HCT116 (cell line): ENCODE results near the gene SCNN1B.

ENCODE experiments used
- EZH2phosphoT487 ChIP-seq: fragments of 200-600 bp; IDR thresholded peaks from 2 replicates; pipeline ENCODE4 v1.6.1; 2018; ENCODE audit warnings: antibody characterized with exemption, borderline replicate concordance
- POLR2A ChIP-seq: IDR thresholded peaks from 2 replicates; pipeline ENCODE4 v1.7.0; 2011; ENCODE audit warnings: borderline replicate concordance; ENCODE audit not compliant: insufficient read depth, insufficient read length; ENCODE audit errors: extremely low read depth
- SIN3A ChIP-seq: IDR thresholded peaks from 2 replicates; pipeline ENCODE4 v1.6.1; 2012; ENCODE audit warnings: low read depth
- TF ChIP-seq, protein P1 (sequence below), 3 experiments: fragments of 200-600 bp in 1 of 3; sonication (generic) in 1 of 3; IDR thresholded peaks in 2 of 3; conservative IDR thresholded peaks in 1 of 3; 2 replicates each; pipeline ENCODE4 v1.5.1; 2012 to 2017; ENCODE audit warnings: low read depth in 2 of 3, low read length in 2 of 3, antibody characterized with exemption in 1 of 3, borderline replicate concordance in 1 of 3, control low read depth in 1 of 3, mild to moderate bottlenecking in 1 of 3, mixed read lengths in 1 of 3, mixed run types in 1 of 3, moderate library complexity in 1 of 3; ENCODE audit not compliant: insufficient read depth in 1 of 3

DNA sequence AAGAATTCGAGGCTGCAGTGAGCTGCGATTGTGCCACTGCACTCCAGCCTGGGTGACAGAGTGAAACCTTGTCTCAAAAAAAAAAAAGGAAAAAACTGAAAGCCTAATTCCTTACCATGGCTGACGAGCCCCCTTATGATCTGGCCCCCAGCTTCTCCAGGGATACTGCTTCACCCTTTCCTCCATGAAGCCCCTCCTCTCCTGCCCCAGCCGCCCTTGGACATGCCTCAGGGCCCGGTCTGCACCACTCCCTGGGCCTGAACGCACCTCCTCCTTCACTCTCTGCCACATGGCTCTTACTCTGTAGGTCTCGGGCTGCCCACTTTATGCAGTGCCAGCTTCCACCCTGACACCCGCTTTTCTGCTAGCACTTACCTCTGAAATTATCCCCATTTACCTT, 85.6 kb downstream of the SCNN1B start:
- no peak for TF ChIP-seq POLR2A
- no peak for TF ChIP-seq EZH2phosphoT487
- no peak for TF ChIP-seq SIN3A
- TF ChIP-seq, protein P1, sequence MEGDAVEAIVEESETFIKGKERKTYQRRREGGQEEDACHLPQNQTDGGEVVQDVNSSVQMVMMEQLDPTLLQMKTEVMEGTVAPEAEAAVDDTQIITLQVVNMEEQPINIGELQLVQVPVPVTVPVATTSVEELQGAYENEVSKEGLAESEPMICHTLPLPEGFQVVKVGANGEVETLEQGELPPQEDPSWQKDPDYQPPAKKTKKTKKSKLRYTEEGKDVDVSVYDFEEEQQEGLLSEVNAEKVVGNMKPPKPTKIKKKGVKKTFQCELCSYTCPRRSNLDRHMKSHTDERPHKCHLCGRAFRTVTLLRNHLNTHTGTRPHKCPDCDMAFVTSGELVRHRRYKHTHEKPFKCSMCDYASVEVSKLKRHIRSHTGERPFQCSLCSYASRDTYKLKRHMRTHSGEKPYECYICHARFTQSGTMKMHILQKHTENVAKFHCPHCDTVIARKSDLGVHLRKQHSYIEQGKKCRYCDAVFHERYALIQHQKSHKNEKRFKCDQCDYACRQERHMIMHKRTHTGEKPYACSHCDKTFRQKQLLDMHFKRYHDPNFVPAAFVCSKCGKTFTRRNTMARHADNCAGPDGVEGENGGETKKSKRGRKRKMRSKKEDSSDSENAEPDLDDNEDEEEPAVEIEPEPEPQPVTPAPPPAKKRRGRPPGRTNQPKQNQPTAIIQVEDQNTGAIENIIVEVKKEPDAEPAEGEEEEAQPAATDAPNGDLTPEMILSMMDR (IDR thresholded peaks at IDR 0.05 in 2 of 3, conservative IDR thresholded peaks at IDR 0.05 in 1 of 3; ENCODE audit: borderline replicate concordance in 1 of 3, insufficient read depth in 1 of 3, low read depth in 2 of 3, low read length in 2 of 3): no peak
